NCI-H1092 treated with DMSO at 0.1 percent for 48 hours (cell line): ENCODE measurements around the gene SAMHD1.
"Not testable (repeated sequence)": the region's sequence is repeated elsewhere in the genome, so short reads cannot be mapped to it uniquely, and the experiment has no call there.

Experiments
- DNase-seq: peaks from one replicate; lab custom pipeline; 2025; lab: John Stamatoyannopoulos, UW

Gene SAMHD1

DNA sequence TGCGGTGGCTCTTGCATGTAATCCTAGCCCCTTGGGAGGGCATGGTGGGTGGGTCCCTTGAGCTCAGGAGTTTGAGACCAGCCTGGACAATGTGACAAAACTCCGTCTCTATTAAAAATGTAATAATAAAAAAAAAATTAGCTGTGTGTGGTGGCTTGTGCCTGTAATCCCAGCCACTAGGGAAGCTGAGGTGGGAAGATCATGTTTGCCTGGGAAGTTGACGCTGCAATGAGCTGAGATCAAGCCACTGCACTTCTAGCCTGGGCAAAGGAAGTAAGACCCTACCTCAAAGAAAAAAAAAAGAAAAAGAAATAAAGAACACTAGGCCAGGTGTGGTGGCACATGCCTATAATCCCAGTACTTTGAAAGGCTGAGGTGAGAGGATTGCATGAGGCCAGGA is 4.5 kb upstream of the SAMHD1 start:
- DNase-seq, result no peak

DNA sequence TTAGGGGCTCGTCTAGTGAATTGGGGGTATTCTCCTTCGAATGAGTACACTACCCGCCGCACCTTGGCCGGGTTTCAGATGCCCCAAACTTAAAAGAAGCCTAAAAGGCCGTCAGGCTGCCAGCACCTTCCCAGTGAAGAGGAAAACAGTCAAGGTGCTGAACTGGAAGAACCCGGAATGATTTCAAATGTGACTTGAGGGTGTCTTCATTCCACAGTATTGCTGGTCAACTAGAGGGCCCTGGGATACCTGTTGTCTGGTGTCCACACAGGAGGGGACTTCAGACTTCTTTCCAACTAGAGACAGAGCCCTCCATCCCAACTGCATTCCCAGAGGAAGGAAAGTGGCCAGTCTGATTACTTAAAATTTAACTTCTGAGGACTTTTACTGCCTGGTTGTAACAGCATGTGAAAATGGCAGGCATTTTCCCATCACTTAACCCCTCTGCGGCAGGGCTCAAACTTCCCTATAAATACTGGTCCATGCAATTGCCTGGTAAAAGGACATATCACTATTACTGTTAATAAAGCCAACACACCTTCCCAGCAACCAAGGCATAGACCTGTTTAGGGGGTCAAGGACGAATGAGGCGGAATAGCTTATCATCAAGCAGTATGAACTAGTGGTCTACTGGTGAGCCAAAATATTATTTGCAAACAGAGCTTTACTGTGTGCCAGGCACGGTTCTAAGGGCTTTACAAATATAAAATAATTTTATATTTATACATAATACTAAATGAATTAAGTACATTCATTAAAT is 651 bp upstream of the SAMHD1 start:
- no peak for DNase-seq

DNA sequence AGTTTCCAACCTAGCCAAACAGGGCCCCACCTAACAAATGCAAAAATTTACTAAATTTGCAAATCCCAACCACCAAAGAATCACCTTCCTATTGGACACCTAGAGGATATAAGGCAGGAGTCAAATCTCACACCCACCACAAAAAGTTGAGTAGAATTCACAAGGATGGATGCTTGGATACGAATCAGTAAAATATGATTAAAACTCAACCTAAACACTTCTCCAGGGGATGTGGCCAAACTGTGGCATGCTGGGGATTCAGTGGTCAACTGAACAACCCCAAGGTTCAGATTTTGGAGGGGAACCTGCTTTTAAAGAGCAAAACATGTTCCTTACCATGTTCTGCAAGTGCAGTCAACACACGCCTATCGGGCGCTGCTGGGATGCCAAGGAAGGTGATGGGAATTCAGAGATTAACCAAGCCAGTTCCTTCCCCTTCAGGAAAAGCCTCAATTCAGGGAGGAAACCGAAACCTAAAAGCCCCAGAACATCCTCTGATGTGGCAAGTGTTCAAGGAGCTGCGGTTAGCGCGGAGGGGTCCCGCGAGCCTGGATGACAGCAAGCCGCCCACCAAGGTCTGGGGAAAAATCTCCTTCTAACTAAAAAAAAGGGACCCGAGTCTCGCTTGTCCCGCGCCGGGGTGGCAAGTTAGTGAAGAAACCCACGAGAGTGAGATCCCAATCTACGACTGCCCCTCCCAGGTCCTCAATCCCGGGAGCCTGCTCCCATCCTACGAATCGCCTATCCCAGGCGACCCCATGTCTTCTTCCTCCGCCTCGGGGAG is 902 bp downstream of the SAMHD1 start:
- peak; percentile 8 for DNase-seq

DNA sequence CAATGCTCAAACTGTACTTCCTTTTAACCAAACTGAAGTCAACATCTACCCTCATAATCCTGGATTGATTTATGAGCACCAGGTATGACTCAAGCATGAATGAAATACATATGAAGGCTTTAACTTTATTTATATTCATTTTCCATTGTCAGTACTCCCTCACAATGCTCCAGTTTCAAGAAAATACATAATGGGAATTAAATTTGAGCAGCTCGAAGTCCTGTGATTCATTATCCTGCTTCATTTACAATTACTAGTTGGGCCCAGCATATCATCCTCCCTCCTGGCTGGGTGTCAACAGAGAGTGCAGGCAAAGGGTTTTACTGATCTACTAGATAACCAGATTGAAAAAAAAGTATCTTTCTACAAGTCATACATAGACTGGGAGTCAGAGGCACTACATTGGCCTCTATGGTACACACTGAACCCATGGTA is 10.1 kb downstream of the SAMHD1 start:
- no peak for DNase-seq

GRCh38 chr20:36937402-36937770 is 14.1 kb downstream of the SAMHD1 start:
- DNase-seq, result no peak

DNA sequence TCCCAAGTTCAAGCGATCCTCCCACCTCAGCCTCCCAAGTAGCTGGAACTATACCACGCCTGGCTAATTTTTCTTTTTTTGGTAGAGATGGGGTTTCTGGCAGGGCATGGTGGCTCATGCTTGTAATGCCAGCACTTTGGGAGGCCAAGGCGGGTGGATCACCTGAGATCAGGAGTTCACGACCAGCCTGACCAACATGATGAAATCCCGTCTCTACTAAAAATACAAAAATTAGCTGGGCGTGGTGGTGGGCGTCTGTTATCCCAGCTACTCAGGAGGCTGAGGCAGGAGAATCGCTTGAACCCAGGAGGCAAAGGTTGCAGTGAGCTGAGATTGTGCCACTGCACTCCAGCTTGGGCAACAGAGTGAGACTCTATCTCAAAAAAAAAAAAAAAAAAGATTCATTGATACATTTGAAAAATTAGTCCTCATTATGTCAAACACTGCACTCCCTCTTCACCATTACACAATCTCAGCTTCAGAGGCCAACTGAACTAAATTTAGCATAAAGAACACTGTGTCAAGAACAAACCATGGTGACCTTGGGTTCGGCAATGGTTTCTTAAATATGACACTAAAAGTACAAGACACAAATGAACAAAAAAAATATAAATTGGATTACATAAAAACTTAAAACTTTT is 14.6 kb downstream of the SAMHD1 start:
- not testable (repeated sequence) for DNase-seq

DNA sequence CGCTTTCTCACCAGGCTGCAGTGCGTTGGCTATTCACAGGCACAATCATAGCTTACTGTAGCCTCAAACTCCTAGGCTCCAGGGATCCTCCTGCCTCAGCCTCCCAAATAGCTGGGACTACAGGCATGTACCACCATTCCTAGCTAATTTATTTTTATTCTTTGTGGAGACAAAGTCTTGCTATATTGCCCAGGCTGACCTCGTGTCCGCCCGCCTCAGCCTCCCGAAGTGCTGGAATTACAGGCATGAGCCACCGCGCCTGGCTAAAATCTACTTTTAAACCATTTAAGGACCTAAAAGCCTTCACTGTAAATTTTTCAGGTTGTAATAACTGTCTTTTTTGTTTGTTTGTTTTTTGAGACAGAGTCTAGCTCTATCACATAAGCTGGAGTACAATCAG is 15.2 kb downstream of the SAMHD1 start:
- DNase-seq, result no peak

GRCh38 chr20:36933571-36933970 is 17.9 kb downstream of the SAMHD1 start:
- not testable (repeated sequence) for DNase-seq

DNA sequence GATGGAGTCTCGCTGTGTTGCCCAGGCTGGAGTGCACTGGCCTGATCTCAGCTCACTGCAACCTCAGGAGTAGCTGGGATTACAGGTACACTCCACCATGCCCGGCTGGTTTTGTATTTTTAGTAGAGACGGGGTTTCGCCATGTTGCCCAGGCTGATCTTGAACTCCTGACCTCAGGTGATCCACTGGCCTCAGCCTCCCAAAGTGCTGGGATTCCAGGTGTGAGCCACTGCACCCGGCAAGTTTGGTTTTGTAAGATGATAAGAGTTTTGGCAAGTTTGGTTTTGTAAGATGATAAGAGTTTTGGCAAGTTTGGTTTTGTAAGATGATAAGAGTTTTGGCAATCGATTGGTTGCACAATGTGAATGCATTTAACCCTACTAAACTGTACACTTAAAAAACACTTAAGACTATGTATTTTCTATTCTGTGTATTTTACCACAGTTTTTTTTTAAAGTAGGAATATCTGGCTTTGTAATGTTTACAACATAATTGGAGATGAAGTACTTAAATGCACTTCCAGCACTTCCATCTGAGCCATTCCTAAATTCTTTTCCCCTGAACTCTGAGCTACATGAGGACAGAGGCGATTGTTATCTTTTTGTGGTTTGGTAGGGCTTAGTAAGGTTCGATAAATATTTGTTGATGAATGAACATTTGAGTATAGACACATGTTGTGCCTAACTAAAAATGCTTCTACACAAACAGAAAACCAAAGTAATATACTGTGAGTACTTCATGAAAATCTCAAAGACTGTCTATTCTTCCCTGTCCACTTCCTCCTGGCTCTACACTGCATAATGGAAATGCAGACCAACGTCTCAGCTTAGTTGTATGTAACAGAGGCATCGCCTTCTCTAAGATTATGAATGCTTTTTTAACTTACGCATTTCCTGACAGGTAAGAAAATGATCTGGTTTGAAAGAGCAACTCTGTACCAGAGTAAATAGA is 18.8 kb downstream of the SAMHD1 start:
- DNase-seq, result no peak

- DNase-seq, result not testable (repeated sequence)
Measured at GRCh38 chr20:36932067-36932466, 19.4 kb downstream of the SAMHD1 start.

DNA sequence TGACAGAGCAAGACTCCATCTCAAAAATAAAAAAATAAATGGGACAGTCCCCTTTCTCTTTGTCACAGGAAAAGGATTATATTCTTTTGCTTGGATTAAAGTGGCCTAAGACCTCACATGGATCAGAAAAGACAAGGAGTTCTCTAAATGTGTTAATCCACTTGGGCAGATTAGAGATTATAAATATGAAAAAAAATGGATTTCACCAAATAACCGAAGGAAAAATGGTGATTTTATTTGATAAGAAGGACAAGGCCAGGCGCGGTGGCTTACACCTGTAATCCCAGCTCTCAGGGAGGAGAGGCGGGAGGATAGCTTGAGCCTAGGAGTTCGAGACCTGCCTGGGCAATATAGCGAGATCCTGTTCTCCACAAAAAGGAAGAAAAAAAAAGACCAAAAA is 21.8 kb downstream of the SAMHD1 start:
- DNase-seq, result no peak

- DNase-seq, result no peak
Measured at GRCh38 chr20:36929290-36929689, 22.2 kb downstream of the SAMHD1 start.

DNA sequence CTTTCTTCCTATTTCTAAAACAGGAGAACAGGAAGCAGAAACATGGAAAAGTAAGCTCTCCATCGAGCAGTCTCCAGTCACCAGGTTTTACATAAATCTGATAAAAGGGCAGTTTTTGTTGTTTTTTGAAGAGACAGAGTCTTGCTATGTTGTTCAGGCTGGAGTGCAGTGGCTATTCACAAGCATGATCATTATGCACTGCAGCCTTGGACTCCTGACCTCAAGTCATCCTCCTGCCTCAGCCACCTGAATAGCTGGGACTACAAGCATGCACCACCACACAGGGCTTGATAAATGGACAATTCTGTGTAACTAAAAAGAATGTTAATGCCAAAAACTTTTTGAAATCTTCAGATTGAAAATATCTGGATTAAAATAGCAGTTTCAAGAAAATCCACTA is 23.8 kb downstream of the SAMHD1 start:
- DNase-seq, result no peak

DNA sequence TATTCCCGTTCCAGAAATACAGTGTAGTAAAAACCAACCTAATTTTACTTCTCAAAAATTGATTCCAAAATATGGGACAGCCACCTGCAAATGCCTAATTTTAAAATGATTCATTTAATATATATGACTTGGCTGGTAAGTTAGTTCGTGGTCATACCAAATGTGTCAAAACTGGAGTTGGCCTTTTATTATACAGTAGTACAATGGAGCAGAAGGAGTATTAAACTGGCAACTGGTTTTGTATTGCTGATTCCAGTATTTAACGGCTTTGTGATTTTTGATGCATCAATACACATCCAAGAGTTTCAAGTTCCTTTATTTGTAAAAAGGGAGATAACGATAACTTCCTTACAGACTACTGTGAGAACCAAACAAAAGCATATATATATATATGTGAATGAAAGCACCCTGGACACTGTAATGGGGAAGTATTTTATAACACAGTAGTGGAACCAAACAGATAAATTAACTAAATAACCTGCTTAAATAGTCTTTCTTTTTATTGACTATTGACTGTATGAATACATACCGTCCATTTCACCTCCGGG is 24.8 kb downstream of the SAMHD1 start:
- DNase-seq, result no peak

DNA sequence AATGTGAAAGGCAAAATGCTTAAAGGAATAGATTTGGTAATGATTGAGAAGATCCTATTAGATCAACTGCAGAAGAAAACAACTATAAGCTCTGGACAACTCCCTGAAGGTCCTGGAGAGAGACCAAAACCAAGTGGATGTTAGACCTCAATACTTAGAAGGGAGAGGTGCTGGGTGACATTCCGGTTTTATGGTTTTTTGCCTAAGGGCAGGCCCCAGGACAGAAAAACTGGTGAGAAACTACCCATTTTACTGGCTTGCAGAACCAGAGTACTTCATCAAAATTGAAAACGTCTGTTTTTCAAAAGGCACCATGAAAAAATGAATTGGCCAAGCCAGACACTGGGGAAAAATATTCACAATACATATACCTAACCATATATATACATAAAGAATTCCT is 26.3 kb downstream of the SAMHD1 start:
- DNase-seq, result no peak

GRCh38 chr20:36924167-36925045 is 27.1 kb downstream of the SAMHD1 start:
- no peak for DNase-seq

GRCh38 chr20:36920334-36920730 is 31.2 kb downstream of the SAMHD1 start:
- no peak for DNase-seq

DNA sequence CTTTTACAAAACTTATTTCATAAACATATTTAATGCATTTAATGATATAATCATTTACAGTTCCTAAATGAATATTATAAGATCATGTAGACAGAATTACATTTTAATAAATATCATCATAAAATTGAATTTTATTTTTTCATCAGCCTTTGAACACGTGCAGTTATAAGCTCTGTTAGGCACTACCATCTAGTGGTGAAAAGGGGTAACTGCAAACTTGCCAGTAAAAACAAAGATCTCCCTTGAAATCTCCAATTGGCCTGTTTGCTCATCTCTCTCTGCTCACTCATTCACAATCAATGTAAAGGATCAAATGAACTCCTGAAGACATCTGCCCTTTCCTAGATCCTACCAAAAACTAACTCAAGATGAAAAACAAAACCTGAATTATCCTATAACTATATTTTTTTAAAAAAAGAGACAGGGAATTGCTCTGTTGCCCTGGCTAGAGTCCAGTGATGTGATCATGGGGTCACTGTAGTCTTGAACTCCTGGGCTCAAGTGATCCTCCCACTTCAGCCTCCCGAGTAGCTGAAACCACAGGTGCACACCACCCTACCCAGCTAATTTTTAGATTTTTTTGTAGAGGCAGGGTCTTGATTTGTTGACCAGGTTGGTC is 31.7 kb downstream of the SAMHD1 start:
- DNase-seq, result peak; percentile 48

DNA sequence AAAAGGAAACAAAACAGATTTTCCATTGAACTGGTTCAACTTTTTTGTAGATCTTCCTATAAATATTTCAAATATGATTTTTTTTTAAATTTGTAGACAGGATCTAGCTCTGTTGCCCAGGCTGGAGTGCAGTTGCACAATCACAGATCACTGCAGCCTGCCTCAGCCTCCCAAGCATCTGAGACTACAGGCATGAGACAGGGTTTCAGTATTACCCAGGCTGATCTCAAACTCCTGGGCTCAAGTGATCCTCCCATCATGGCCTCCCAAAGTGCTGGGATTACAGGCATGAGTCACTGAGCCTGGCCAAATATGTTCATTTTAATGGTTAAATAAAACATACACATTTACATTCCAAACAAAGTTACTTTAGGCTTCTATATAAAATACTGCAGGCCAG is 33.6 kb downstream of the SAMHD1 start:
- no peak for DNase-seq

DNA sequence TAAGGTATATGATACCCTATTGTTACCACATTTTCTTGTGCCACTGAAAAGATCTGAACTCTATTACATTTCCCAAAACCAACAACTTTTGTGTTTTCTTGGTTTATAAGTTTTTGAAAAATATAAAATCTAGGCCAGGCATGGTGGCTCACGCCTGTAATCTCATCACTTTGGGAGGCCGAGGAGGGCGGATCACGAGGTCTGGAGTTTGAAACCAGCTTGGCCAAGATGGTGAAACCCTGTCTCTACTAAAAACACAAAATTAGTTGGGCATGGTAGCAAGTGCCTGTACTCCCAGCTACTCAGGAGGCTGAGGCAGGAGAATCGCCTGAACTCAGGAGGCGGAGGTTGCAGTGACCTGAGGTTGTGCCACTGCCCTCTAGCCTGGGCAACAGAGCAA is 34.3 kb downstream of the SAMHD1 start:
- no peak for DNase-seq
